ENCODE results near the gene AVEN. TPM values are rescaled to one million over a fixed set of nuclear protein-coding genes. Genes with fewer than 3 reads are reported as not detected.
A peak's percentile ranks its signal among the peaks of the same experiment; 100 is the strongest.

AVEN gene
- total RNA-seq = 14.4 and 15.5 TPM in 2 replicates
- long read RNA-seq, partial matches to known transcripts = 0 of 1 reads
- long read RNA-seq, other reads (novel, unspliced or antisense) = 1 of 1 reads

GRCh38 chr15:34038871-34039789 lies at the start of gene AVEN:
Gene AVEN (minus strand): TSS chr15:34039204. CDS start chr15:34039046, 158 bp downstream.
- H3K4me3 Mint-ChIP-seq (ENCODE audit: low read depth) = peak within 1 kb of the TSS; percentile 88
- H3K36me3 Mint-ChIP-seq (ENCODE audit: insufficient read depth) = no peaks in the 10 kb centered on the region
- peak within 1 kb of the TSS; percentile 96 for H3K27ac Mint-ChIP-seq
- no peaks in the 10 kb centered on the region for H3K9me3 Mint-ChIP-seq (ENCODE audit: low read depth)
- DNase-seq (ENCODE audit: low spot score, unreplicated experiment) = peak; percentile 44
- no peak for TF ChIP-seq CTCF (IDR thresholded peaks at IDR 0.05; ENCODE audit: unreplicated experiment)
- peaks cover 4% of the 10 kb centered on the region for H3K27me3 Mint-ChIP-seq
- peaks cover 11% of the 10 kb centered on the region for H3K4me1 Mint-ChIP-seq (ENCODE audit: low read depth)

GRCh38 chr15:34085746-34086145 lies 46.7 kb upstream of the AVEN start:
- TF ChIP-seq CTCF (IDR thresholded peaks at IDR 0.05; ENCODE audit: unreplicated experiment) = no peak
- no peaks in the 10 kb centered on the region for H3K9me3 Mint-ChIP-seq (ENCODE audit: low read depth)
- no peaks in the 10 kb centered on the region for H3K4me1 Mint-ChIP-seq (ENCODE audit: low read depth)
- no peaks in the 10 kb centered on the region for H3K27me3 Mint-ChIP-seq
- H3K36me3 Mint-ChIP-seq (ENCODE audit: insufficient read depth) = peaks cover 8% of the 10 kb centered on the region
- no peak overlapping the region for H3K27ac Mint-ChIP-seq
- H3K4me3 Mint-ChIP-seq (ENCODE audit: low read depth) = no peak overlapping the region
- no peak for DNase-seq (ENCODE audit: low spot score, unreplicated experiment)

- Mint-ChIP-seq H3K27me3 (no peaks in the 10 kb centered on the region), H3K4me3 (ENCODE audit: low read depth) (no peak overlapping the region), H3K27ac (no peak overlapping the region), H3K36me3 (ENCODE audit: insufficient read depth) (peaks cover 7% of the 10 kb centered on the region), H3K4me1 (ENCODE audit: low read depth) (no peaks in the 10 kb centered on the region), H3K9me3 (ENCODE audit: low read depth) (no peaks in the 10 kb centered on the region)
- no peak for TF ChIP-seq CTCF (IDR thresholded peaks at IDR 0.05; ENCODE audit: unreplicated experiment)
- no peak for DNase-seq (ENCODE audit: low spot score, unreplicated experiment)
These were observed 45.1 kb upstream of the AVEN start for GRCh38 chr15:34084086-34084485.

- H3K4me1 Mint-ChIP-seq (ENCODE audit: low read depth) = no peaks in the 10 kb centered on the region
- no peak for TF ChIP-seq CTCF (IDR thresholded peaks at IDR 0.05; ENCODE audit: unreplicated experiment)
- H3K27me3 Mint-ChIP-seq = no peaks in the 10 kb centered on the region
- no peak overlapping the region for H3K4me3 Mint-ChIP-seq (ENCODE audit: low read depth)
- H3K36me3 Mint-ChIP-seq (ENCODE audit: insufficient read depth) = peaks cover 6% of the 10 kb centered on the region
- no peak overlapping the region for H3K27ac Mint-ChIP-seq
- H3K9me3 Mint-ChIP-seq (ENCODE audit: low read depth) = no peaks in the 10 kb centered on the region
- DNase-seq (ENCODE audit: low spot score, unreplicated experiment) = no peak
These were observed 40.9 kb upstream of the AVEN start for GRCh38 chr15:34079904-34080303.

- H3K36me3 Mint-ChIP-seq (ENCODE audit: insufficient read depth) = peaks cover 6% of the 10 kb centered on the region
- DNase-seq (ENCODE audit: low spot score, unreplicated experiment) = no peak
- no peak for TF ChIP-seq CTCF (IDR thresholded peaks at IDR 0.05; ENCODE audit: unreplicated experiment)
These were observed 39.9 kb upstream of the AVEN start for GRCh38 chr15:34078900-34079299.

More at GRCh38 chr15:34078900-34079299, 39.9 kb upstream of the AVEN start:
- Mint-ChIP-seq H3K4me3 (ENCODE audit: low read depth) (no peak overlapping the region), H3K27me3 (no peaks in the 10 kb centered on the region), H3K9me3 (ENCODE audit: low read depth) (no peaks in the 10 kb centered on the region), H3K27ac (no peak overlapping the region), H3K4me1 (ENCODE audit: low read depth) (no peaks in the 10 kb centered on the region)
